Stimulated activated CD8-positive, alpha-beta memory T cell treated with anti-CD3 and anti-CD28 coated beads, Interleukin-12 subunit alpha, Interleukin-12 subunit beta, amount 100 ng/mL, for 24 hours (primary cell): ENCODE data around the gene MLN.

Experiments
- DNase-seq: peaks from one replicate; pipeline ENCODE4 v3.0.0-alpha.2; 2020; ENCODE audit errors: extremely low read depth

Gene MLN, protein sequence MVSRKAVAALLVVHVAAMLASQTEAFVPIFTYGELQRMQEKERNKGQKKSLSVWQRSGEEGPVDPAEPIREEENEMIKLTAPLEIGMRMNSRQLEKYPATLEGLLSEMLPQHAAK

DNA sequence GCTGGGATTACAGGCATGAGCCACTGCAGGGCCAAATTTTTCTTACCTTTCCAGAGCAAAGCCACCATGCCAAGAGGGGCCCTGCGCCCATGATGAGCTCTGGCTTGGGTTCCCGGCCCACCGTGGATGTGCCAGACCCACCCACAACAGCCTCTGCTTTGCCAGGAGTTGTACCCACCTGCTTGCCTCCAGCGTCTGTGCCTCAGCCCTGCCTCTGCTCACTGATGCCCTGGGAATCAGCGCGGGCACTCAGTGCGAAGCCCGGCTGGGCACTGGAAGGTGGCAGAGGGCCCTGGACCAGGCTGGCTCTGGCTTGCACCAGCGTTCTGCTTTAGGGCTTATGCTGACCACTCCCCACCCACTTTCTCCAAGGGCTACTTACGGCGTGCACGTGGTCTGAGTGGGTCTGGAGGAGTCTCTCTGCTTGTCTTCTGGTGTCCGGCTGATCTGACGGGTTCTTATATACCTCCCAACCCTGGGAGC is at the start of gene MLN:
MLN (minus strand) TSS at position 433 of the 483 bp plus-strand sequence. CDS start 2,840 bp downstream, outside the sequence.
- DNase-seq = no peak

DNA sequence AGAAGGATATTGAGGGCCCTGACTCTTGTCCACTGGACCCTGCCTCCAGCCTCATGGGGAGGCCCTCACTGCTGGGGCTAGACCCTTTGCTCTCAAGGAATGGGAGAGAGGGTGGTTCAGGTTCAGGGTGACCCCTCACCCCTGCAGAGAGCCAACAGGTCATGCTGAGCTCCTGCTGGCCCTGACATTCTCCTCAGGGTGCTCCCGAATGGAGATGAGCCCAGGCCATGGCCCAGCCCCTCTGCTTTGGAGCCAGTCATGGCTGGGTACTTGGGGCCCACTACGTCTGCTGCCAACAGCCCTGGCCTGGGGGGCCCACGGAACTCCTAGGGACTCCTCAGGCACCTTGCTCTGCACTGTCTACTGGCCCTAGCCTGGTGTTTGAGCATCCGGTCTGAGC is 49.2 kb upstream of the MLN start:
- no peak for DNase-seq

DNA sequence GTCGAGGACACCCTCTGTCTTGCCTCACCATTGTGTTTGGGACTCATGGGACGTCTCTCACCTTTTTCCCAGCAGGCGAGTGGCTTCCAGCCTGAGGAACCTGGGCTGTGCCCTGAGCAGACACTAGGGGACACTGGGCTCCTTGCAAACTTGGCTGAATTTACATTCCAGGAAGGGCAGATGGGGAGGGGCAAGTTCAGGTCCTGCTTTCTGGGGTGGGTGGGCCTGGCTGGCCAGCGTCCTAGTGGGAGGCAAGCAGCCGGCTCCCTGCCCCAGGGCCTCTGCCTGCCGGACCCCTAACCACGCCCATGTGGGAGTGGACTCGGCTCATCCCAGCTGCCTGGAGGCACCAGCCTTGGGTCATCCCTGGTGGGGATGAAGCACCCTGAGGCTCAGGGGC is 48.2 kb upstream of the MLN start:
- no peak for DNase-seq

DNA sequence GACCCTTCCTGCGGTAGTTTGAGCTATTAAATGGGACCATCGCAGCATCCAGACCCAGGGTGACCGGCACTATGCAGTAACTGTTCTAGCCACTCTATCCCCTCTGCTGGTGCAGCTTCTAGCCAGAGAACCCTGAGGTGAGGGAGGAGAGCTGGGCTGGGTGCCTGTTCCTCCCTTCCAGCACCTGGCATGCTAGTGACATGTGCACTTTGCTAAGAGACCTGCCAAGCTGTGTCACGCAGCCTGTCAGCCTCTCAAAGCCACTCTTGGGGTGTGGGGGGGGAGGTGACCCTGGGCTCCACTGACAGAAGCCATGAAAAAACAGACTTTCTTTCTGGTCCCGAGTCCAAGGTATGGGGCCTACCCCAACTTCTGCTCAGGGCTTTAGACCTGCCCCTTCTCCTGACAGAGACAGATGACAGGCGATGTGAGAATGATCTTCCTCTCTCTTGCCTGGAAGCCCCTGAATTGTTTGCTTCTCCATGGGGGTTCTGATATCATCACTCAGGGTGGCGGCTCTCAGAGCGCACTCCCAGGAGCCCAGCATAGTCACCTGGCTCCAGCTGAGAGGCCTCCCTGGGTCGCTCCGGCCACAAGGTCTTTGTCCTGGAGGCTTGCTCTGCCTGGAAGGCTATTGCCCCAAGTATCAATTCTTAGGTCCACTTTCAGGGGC is 47.2 kb upstream of the MLN start:
- DNase-seq = no peak

DNA sequence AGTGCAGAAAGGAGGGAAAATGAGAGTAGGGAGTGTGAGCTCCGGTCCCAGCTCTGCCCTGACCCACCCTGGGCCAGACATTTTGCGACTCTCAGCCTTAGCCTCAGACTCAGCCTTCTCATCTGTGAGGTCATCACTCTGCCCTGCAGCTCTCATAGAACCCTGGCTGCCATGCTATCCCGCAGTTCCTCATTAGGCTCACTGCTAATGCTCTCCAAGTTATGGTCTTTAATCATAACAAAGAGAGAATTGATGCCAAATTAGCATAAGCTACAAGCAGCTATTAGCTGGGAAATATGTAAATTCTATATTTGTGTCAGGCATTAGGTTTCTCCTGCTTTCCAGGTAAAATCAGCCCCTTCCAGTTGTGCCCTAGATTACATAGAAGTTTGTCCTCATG is 46.5 kb upstream of the MLN start:
- DNase-seq = no peak

DNA sequence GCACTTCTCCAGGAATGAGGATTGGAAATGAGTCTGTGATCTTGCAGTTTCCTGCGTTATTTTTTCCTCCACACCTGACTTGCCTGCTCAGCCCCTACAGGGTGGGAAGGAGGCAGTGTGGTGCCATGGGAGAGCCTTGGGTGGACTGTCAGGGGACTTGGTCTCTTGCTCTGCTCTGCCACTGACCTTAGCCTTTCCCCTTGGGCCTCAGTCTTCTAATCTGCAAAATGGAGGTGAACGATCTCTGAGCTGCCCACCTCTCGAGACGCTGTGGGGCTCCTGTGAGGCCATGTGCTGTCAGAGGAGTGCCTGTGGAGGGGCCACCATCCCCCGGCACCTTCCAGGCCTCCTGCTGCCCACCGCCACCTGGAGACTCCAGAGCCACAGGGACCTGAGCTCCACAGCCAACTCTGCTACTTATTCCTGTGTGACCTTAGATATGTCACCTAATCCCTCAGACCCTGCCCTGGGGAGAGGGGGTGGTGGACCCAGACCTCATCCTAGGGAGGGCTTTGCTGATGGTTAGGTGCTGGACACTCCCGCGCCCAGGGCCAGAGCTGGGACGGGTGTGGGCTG is 45.8 kb upstream of the MLN start:
- no peak for DNase-seq

DNA sequence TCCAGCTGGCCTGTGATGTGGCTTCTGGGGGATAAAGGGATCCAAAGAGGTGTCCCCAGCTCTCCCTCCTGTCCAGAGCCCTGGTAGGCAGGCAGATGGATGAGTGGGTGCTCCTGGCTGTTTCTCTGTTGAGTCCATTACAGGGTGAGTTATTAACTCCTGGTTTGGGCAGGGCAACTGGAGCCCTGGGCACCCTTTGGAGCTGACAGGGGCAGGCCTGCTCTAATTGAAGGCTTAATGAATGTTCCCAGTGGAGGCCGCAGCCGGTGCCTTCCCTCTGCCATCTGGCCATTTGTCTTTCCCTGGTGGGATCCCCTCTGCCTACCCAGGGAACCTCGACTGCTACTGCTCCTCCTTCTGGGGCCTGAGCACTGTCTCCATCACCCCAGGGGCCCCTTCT is 44.7 kb upstream of the MLN start:
- no peak for DNase-seq

DNA sequence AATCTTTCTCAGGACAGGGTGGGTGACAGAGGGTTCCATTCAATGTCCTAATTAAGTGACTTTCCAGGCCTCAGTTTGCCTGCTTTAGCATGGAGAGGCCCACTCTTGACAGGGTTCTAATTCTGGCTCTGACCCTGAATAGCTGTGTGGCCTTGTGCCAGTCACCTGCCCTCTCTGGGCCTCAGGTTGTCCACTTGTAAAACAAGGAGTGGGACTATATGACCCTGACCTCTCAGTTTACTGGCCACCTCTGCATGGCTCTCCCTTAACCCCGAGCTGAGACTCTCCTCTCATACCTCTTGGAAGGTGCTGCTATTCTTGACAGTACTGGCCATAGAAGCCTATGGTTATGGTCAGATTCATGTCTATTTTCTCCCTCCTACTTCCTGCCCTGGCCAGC is 44.1 kb upstream of the MLN start:
- DNase-seq = no peak

DNA sequence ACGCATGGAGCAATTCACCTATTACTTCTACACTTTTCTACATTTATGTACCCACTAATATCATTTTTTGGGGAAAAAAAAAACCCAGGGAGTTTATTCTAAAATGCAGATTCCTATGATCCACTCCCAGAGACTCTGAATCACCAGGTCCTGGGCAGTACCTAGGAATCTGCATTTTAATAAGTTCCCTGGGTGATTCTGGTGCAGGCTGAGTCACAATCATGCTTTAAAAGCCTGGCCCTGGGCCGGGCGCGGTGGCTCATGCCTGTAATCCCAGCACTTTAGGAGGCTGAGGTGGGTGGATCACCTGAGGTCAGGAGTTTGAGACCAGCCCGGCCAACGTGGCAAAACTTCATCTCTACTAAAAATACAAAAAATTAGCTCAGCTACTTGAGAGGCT is 43.3 kb upstream of the MLN start:
- DNase-seq = no peak

DNA sequence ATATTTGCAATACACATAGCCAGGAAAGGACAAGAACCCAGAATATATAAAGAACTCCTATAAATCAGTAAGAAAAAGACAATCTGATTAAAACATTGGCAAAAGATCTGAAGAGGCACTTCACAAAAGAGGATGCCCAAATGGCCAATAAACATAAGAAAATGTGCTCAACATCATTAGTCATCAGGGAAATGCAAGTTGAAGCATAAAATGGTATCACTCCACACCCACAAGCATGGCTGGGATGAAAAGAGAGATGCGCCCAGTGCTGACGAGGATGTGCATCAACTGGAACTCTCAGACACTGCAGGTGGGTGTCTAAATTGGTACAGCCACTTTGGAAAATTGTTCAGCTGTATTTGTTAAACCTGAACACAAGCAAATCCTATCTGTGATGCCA is 42.4 kb upstream of the MLN start:
- no peak for DNase-seq

DNA sequence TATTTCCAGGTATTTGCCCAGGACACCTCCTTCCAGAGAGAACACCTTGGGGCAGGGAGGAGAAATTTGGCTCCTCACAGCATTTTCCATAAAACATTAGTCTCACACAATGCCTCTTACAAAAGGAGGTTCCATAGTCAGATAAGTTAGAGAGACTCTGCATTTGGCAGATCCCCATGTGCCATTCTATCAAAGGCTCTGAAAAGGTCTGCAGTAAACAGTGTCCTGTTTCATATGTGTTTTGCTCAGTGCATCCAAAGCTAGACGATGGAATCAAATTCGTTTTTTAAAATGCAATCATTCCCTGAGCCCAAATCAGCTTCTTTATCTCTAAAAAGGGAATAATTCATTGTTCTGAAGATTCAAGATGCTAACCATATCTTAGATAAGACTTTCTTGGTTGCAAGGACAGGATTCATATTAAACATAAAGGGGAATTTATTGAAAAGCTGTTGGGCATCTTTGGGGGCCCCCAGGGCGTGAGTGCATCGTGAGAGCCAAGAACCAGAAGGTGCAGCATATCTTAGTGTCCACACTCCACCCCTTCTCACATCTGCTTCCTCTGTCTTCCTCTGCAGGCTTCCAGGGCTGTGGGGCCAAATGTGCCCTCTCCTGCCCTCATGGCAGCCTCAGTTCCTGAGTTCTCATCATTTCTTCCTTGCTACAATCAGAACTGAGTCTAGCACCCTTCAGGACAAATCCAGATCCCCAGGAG is 41.4 kb upstream of the MLN start:
- DNase-seq = no peak

DNA sequence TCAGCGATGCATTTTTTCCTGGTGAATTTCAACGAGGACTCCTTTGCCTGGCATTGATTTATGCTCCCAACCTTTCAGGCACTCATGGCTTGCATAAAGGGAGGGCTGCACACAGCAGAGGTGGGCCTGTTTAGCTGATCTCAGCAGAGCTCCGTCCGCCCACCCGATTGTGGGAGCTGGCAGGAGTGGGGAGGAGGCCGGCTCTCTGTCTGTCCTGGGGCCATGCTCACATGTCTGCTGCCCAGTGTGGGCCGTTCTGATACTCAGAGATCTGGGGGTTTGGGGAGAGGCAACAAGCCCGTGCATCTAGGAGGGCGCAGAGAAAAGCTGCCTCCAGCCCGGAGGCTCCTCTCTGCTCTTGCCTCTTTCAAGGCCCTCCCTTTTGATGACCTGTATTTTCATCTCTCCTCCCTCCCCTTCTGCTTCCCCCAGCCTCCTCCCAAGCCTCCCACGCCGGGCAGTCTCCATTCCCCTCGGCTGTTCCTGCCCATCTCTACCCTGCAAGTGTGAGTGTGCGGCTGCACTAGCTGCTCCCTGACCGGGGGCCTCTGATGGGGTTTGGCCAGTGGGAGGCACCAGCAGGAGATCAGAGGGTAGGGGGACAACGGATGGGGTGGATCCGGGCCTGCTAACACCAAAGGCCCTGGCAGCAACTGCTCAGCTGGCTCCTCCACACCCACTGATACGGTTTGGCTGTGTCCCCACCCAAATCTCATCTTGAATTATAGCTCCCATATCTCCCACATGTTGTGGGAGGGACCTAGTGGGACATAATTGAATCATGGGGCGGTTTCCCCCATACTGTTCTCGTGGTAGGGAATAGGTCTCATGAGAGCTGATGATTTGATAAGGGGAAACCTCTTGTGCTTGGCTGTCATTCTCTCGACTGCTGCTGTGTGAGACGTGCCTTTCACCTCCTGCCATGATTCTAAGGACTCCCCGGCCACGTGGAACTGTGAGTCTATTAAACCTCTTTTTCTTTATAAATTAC is 39.6 kb upstream of the MLN start:
- no peak for DNase-seq

DNA sequence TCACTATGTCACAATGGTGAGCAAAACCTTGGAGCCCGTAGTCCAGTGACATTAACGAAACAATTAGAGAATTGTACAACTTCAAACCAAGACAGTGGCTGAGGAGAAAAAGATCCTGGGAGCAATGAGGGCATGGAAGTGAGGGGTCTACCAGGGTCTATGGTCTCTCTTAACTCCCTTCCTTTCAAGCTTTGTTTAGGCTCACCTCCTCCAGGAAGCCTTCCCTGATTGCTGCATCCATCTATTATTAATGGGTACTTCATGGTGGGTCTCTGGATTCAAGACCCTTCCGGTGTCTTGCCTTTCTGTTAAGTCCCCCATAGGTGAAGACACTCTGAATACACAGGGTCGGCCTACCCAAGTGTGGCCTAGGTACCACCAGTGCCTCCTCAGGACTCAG is 38.1 kb upstream of the MLN start:
- no peak for DNase-seq

DNA sequence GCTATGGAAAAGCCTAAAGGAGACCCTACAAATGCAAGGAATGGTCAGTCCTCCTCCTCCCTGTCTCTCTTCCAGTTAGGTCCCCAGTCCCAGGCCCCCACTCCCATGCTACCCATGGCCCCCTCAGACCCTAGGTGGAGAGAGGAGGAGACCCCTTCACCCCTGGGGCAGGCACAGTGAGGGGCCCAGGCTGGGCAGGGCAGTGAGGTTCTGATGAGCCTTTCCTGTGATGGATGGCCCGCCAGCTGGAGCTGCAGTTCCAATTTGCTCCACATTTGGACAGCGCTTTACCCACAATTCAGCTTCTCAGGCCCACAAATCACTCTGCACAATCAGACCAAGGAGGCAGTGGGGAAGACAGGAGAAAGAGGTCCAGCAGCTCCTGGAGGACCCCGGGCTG is 37.3 kb upstream of the MLN start:
- no peak for DNase-seq

DNA sequence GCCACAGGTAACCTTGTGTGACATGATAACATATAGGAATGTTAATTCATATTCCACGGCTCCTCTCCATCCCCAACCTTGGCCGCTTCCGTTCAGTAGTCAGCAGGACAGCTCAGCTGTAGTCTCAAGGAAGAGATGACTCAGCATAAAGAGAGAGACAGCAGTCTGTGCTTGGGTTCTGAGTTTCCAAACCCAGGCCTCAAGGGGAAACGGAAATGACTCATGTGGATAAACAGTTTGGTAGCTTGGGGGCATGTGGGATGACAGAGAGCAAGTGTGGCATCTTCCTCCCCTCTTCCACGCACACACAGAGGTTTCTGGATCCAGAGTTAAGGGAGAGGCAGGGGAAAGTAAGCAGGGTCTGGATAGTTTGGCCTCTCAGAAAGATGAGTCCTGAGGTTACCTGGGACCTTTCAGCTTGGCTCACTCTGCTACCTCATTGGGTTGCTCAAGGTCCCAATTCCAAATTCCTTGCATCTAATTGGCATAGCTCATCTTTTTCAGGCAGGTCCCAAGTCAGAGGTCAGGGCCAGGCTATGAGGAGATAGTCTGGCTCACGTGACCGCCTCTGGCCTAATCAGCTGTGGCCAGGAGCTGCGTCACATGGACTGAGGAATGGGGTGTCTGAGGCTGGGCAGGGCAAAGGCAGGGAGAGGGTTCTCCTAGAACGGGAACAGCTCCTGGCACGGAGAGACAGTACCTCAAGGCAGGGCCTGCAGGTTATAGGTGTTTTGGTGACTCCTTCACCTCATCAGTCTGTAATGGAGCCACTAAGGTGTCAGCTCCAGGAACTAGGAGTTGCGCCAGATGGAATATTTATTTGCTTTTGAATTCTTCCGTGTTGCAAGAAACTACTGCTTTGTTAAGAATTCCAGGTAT is 36.5 kb upstream of the MLN start:
- peak; percentile 8 for DNase-seq

DNA sequence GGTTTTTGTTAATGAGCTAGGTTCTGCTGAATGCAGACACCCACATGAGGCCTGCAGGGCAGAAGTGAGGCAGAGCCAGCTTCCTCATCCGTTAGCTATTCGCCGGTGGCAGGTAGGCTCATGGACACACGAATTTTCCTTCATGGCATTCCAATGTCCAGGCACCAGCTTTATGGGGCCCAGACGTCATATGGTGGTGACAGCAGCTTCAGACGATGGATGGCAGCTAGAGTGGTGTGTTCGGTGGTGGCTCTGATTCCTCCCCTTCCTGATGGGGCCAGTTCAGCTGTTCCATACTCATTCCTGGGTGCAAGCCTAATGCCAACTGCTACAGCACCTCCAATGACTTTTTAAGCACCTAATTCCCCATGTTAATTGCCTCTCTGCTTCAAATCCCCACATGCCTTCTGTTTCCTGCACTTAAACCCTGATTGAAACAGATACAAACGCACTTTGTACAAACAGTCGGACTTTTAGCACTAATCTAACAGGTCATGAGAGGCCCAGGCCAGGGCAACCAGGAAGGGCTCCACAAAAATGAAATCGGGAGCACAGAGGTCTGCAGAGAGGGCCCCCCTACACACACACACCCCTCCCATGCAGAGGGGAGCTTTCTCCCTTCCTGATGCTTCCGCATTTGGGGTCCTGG is 35.7 kb upstream of the MLN start:
- no peak for DNase-seq

DNA sequence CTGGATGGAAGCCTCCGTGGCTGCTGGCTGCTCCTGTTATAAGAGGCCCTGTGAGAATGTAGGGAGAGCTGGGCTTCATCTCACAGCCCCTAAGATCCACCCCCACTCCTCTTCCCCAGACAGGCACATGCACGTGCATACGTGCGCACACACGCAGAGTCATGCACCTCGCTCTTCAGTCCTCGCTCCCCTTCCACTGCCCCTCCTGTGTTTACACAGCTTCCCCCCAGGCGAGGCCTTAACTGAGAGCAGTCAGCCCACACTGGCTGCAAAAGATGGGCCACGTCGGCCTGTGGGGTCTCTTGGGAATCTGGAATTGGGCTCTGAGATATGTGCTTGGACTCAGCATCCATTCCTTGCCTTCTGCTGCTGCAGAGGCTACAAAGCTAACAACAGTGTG is 35.2 kb upstream of the MLN start:
- no peak for DNase-seq

DNA sequence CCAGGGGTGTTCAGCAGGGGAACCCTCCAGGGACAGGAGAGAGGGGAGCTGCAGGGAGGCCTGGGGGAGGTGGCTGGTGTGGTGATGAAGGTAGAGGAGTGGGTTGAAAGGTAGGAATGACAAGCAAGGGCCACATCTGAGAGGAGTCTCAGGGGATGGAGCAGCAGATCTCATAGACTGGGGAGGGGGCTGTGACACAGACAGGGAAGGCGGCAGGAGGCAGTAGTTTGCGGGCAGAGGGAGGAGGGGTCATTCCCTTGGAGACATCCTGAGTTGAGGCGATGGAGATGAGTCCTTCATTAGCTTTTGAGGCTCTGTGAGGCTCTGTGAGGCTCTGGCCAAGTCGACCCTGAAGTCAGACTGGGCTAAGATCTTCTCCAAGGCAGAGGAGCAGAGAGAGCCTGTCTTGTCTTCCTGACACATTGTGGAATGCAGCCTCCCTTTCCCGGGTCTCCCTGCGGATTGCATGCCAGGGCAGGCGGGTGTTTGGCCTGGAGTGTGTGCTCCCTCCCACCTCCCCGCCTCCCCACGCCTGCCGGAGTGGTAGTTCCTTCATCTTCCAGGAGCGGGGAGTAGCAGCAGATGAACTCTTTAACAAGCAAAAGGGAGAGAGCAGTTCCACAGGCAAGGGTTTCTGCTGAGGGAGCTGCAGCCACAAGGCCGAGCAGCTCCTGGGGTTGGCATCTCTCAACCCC is 34.3 kb upstream of the MLN start:
- DNase-seq = no peak

DNA sequence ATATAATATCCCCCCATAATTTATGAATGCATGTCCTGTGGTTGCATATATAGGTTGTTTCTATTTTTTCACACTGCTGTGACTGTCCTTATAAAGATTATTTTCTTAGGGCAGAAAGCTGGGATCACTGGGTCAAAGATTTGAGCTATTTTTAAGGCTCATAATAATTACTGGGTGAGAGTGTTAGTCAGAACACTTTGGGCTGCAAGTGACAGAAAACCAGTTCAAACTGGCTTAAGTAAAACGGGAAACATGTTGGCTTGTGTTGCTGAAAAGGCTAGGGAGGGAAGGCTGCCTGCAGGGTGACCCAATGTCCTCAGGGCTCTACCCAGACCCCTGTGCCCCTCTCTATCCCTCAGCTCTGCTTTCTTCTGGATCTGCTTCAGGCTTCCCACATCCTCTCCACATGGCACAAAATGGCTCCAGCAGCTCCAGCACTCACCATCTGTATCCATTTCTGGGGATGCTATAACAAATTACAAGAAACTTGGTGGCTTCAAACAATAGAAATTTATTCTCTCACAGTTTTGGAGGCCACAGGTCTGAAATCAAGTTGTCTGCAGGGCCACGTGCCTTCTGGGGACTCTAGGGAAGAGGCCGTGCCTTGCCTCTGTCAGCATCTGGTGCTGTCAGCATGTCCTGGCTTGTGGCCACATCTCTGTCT is 33.1 kb upstream of the MLN start:
- no peak for DNase-seq
